Neural progenitor cell (in vitro differentiated cells): ENCODE data around the gene CD48. TPM values are rescaled to one million over a fixed set of nuclear protein-coding genes. Genes with fewer than 3 reads are reported as not detected.

Experiments used
- DNase-seq: peaks from one replicate; pipeline ENCODE4 v3.0.0-alpha.2; 2016; ENCODE audit warnings: low spot score
- H2AFZ ChIP-seq: fragments of 200-600 bp; sonication (generic); replicated peaks from 2 replicates; pipeline ENCODE4 v1.6.1; 2016; ENCODE audit warnings: antibody characterized with exemption
- H3F3A ChIP-seq: fragments of 200-600 bp; sonication (generic); 2 replicates; pipeline ENCODE4 v1.6.1; 2016; ENCODE audit warnings: antibody characterized with exemption, low read depth
- H3K27ac ChIP-seq: fragments of 200-600 bp; sonication (generic); 2 replicates; pipeline ENCODE4 v1.5.1; 2016; ENCODE audit warnings: mild to moderate bottlenecking
- H3K27me3 ChIP-seq: fragments of 200-600 bp; sonication (generic); 2 replicates; pipeline ENCODE4 v1.6.1; 2016; ENCODE audit warnings: mild to moderate bottlenecking, moderate library complexity
- H3K36me3 ChIP-seq: fragments of 200-600 bp; sonication (generic); 2 replicates; pipeline ENCODE4 v1.5.1; 2016
- H3K4me1 ChIP-seq: fragments of 200-600 bp; sonication (generic); 2 replicates; pipeline ENCODE4 v1.6.1; 2016; ENCODE audit warnings: mixed run types
- H3K4me2 ChIP-seq: fragments of 200-600 bp; sonication (generic); 2 replicates; pipeline ENCODE4 v1.6.1; 2016
- H3K4me3 ChIP-seq: fragments of 200-600 bp; sonication (generic); 2 replicates; pipeline ENCODE4 v1.5.1; 2016
- H3K79me2 ChIP-seq: fragments of 200-600 bp; sonication (generic); 2 replicates; pipeline ENCODE4 v1.6.1; 2016; ENCODE audit warnings: low read depth
- H3K9ac ChIP-seq: fragments of 200-600 bp; sonication (generic); 2 replicates; pipeline ENCODE4 v1.6.1; 2016
- H3K9me3 ChIP-seq: fragments of 200-600 bp; sonication (generic); 2 replicates; pipeline ENCODE4 v1.5.1; 2016; ENCODE audit warnings: low read depth
- H4K20me1 ChIP-seq: fragments of 200-600 bp; sonication (generic); 2 replicates; pipeline ENCODE4 v1.6.1; 2016; ENCODE audit warnings: low read depth
- H3K27ac Mint-ChIP-seq: 3 replicates; pipeline ENCODE4 v1.8.0; 2021; ENCODE audit warnings: mixed read lengths
- H3K27me3 Mint-ChIP-seq: 2 replicates; pipeline ENCODE4 v1.8.0; 2022; ENCODE audit warnings: low read depth, mild to moderate bottlenecking, inconsistent platforms, moderate library complexity, mixed read lengths; ENCODE audit not compliant: insufficient read depth
- H3K36me3 Mint-ChIP-seq: 3 replicates; pipeline ENCODE4 v1.8.0; 2021; ENCODE audit warnings: mixed read lengths
- H3K4me1 Mint-ChIP-seq: 3 replicates; pipeline ENCODE4 v1.8.0; 2021; ENCODE audit warnings: mixed read lengths
- H3K4me3 Mint-ChIP-seq: 3 replicates; pipeline ENCODE4 v1.8.0; 2021; ENCODE audit warnings: mild to moderate bottlenecking, moderate library complexity, mixed read lengths
- H3K9me3 Mint-ChIP-seq: 3 replicates; pipeline ENCODE4 v1.8.0; 2020; ENCODE audit warnings: mixed read lengths
- CTCF ChIP-seq: fragments of 200-600 bp; sonication (generic); IDR thresholded peaks from 2 replicates; pipeline ENCODE4 v1.5.1; 2017; ENCODE audit warnings: antibody characterized with exemption, mild to moderate bottlenecking
- EZH2 ChIP-seq: fragments of 200-600 bp; sonication (generic); IDR thresholded peaks from 2 replicates; pipeline ENCODE4 v1.6.1; 2017; ENCODE audit warnings: antibody characterized with exemption, mild to moderate bottlenecking, moderate library complexity
- EZH2phosphoT487 ChIP-seq: fragments of 200-600 bp; sonication (generic); IDR thresholded peaks from 2 replicates; pipeline ENCODE4 v1.6.1; 2017; ENCODE audit warnings: antibody characterized with exemption
- total RNA-seq: library from RNA; depleted of rRNA; stranded (reverse); fragments of >200 nt; gene quantifications from 2 replicates; pipeline ENCODE4 v1.2.3, GENCODE V29; 2015; ENCODE audit warnings: low replicate concordance

The CD48 gene
- total RNA-seq, 1 donor from 2014 or later, result not detected

- Histone ChIP-seq H3K4me3 (no peak overlapping the region), H3K27ac (no peak overlapping the region), H3K9me3 (no peaks in the 10 kb centered on the region), H3K36me3 (no peaks in the 10 kb centered on the region), H3K9ac (no peak overlapping the region), H3K4me2 (no peak overlapping the region), H3F3A (no peaks in the 10 kb centered on the region), H4K20me1 (no peaks in the 10 kb centered on the region), H2AFZ (no peak overlapping the region), H3K79me2 (no peaks in the 10 kb centered on the region), H3K27me3 (no peaks in the 10 kb centered on the region), H3K4me1 (no peaks in the 10 kb centered on the region)
- no peak for DNase-seq
- no peaks in the 10 kb centered on the region for H3K4me1 Mint-ChIP-seq
- no peak overlapping the region for H3K27ac Mint-ChIP-seq
- TF ChIP-seq CTCF, result no peak
- no peak for TF ChIP-seq EZH2
- no peak for TF ChIP-seq EZH2phosphoT487
- H3K27me3 Mint-ChIP-seq, result peaks cover 2% of the 10 kb centered on the region
- no peaks in the 10 kb centered on the region for H3K9me3 Mint-ChIP-seq
- H3K4me3 Mint-ChIP-seq, result no peak overlapping the region
- H3K36me3 Mint-ChIP-seq, result no peaks in the 10 kb centered on the region
Measured at GRCh38 chr1:160639652-160640051, 72.0 kb downstream of the CD48 start.

GRCh38 chr1:160638926-160639325 is 72.7 kb downstream of the CD48 start:
- Mint-ChIP-seq H3K4me3 (no peak overlapping the region), H3K4me1 (no peaks in the 10 kb centered on the region), H3K27me3 (peaks cover 2% of the 10 kb centered on the region), H3K9me3 (no peaks in the 10 kb centered on the region), H3K36me3 (no peaks in the 10 kb centered on the region), H3K27ac (no peak overlapping the region)
- no peaks in the 10 kb centered on the region for H3K9me3 ChIP-seq
- no peaks in the 10 kb centered on the region for H4K20me1 ChIP-seq
- no peaks in the 10 kb centered on the region for H3F3A ChIP-seq
- no peak overlapping the region for H3K4me3 ChIP-seq
- no peaks in the 10 kb centered on the region for H3K4me1 ChIP-seq
- no peak for TF ChIP-seq EZH2
- TF ChIP-seq EZH2phosphoT487, result no peak
- TF ChIP-seq CTCF, result no peak
- no peak overlapping the region for H2AFZ ChIP-seq
- H3K27me3 ChIP-seq, result no peaks in the 10 kb centered on the region
- no peak overlapping the region for H3K4me2 ChIP-seq
- no peaks in the 10 kb centered on the region for H3K36me3 ChIP-seq
- DNase-seq, result no peak
- no peaks in the 10 kb centered on the region for H3K79me2 ChIP-seq
- no peak overlapping the region for H3K9ac ChIP-seq
- H3K27ac ChIP-seq, result no peak overlapping the region

GRCh38 chr1:160638540-160638857 is 73.1 kb downstream of the CD48 start:
- no peaks in the 10 kb centered on the region for H3K4me1 ChIP-seq
- no peak overlapping the region for H3K27ac ChIP-seq
- no peak overlapping the region for H2AFZ ChIP-seq
- Mint-ChIP-seq H3K27me3 (peaks cover 2% of the 10 kb centered on the region), H3K36me3 (no peaks in the 10 kb centered on the region), H3K4me1 (no peaks in the 10 kb centered on the region), H3K27ac (no peak overlapping the region), H3K4me3 (no peak overlapping the region), H3K9me3 (no peaks in the 10 kb centered on the region)
- H3K36me3 ChIP-seq, result no peaks in the 10 kb centered on the region
- H3K4me3 ChIP-seq, result no peak overlapping the region
- H3K4me2 ChIP-seq, result no peak overlapping the region
- no peaks in the 10 kb centered on the region for H3K79me2 ChIP-seq
- no peak overlapping the region for H3K9ac ChIP-seq
- no peaks in the 10 kb centered on the region for H3K9me3 ChIP-seq
- no peak for TF ChIP-seq EZH2phosphoT487
- no peak for TF ChIP-seq EZH2
- TF ChIP-seq CTCF, result no peak
- H3K27me3 ChIP-seq, result no peaks in the 10 kb centered on the region
- H4K20me1 ChIP-seq, result no peaks in the 10 kb centered on the region
- no peaks in the 10 kb centered on the region for H3F3A ChIP-seq
- DNase-seq, result no peak
